PC-3 (cell line): Measurements from ENCODE around the gene OMP. TPM values are rescaled to one million over a fixed set of nuclear protein-coding genes. Genes with fewer than 3 reads are reported as not detected.

Experiments used
- ATAC-seq: fragments of 200-7000 bp; cut with Tn5 transposase; 2 replicates; pipeline ENCODE4 v1.9.1; 2020; ENCODE audit warnings: mild to moderate bottlenecking, moderate library complexity
- BruUV-seq: library from RNA; stranded (reverse); fragments of 400-500 nt; replicated peaks from 2 replicates; lab custom pipeline; 2021; lab: Mats Ljungman, UMichigan
- CTCF ChIA-PET: fragments of 300-600 bp; sonication (Branson Sonifier 250); formaldehyde crosslinking; loops from one replicate; lab custom pipeline; 2022; ENCODE audit warnings: antibody characterized with exemption; lab: Charles Lee
- POLR2A ChIA-PET: fragments of 300-600 bp; sonication (Branson Sonifier 250); formaldehyde crosslinking; loops from one replicate; lab custom pipeline; 2022; ENCODE audit warnings: antibody characterized with exemption; ENCODE audit not compliant: unreplicated experiment; lab: Charles Lee
- DNase-seq: peaks from one replicate; pipeline ENCODE4 v3.0.0-alpha.2; 2015
- H2AFZ ChIP-seq: fragments of 300-600 bp; sonication (generic); 2 replicates; pipeline ENCODE4 v1.6.0; 2016; ENCODE audit warnings: antibody characterized with exemption, low read length
- H3F3A ChIP-seq: fragments of 300-600 bp; sonication (generic); one replicate; pipeline ENCODE4 v1.6.0; 2017; ENCODE audit warnings: antibody characterized with exemption, low read length, control low read depth, mild to moderate bottlenecking; ENCODE audit not compliant: unreplicated experiment
- H3K27ac ChIP-seq: fragments of 300-600 bp; sonication (generic); 2 replicates; pipeline ENCODE4 v1.5.1; 2016; ENCODE audit warnings: mild to moderate bottlenecking, low read length
- H3K27me3 ChIP-seq: fragments of 300-600 bp; sonication (generic); 2 replicates; pipeline ENCODE4 v1.6.1; 2016; ENCODE audit warnings: low read length, mixed read lengths
- H3K36me3 ChIP-seq: fragments of 300-600 bp; sonication (generic); 2 replicates; pipeline ENCODE4 v1.6.1; 2016; ENCODE audit warnings: low read depth, mixed run types, low read length, mixed read lengths
- H3K4me1 ChIP-seq: fragments of 300-600 bp; sonication (generic); 2 replicates; pipeline ENCODE4 v1.5.1; 2016; ENCODE audit warnings: low read length; ENCODE audit not compliant: insufficient read depth
- H3K4me2 ChIP-seq: fragments of 300-600 bp; sonication (generic); 2 replicates; pipeline ENCODE4 v1.6.0; 2016; ENCODE audit warnings: low read length
- H3K4me3 ChIP-seq: fragments of 300-600 bp; sonication (generic); 2 replicates; pipeline ENCODE4 v1.5.1; 2016; ENCODE audit warnings: mild to moderate bottlenecking, low read length, mixed read lengths
- H3K79me2 ChIP-seq: fragments of 300-600 bp; sonication (generic); 2 replicates; pipeline ENCODE4 v1.6.1; 2017; ENCODE audit warnings: low read length, mixed read lengths
- H3K9ac ChIP-seq: fragments of 300-600 bp; sonication (generic); 2 replicates; pipeline ENCODE4 v1.6.0; 2016; ENCODE audit warnings: mild to moderate bottlenecking, low read length
- H3K9me2 ChIP-seq: fragments of 300-600 bp; sonication (generic); replicated peaks from 2 replicates; pipeline ENCODE4 v1.6.1; 2016; ENCODE audit warnings: mixed run types, low read length, mixed read lengths
- H3K9me3 ChIP-seq: fragments of 300-600 bp; sonication (generic); 2 replicates; pipeline ENCODE4 v1.6.1; 2016; ENCODE audit warnings: low read length, mixed read lengths
- H4K20me1 ChIP-seq: fragments of 300-600 bp; sonication (generic); 2 replicates; pipeline ENCODE4 v1.6.1; 2016; ENCODE audit warnings: low read length, mixed read lengths
- EZH2 ChIP-seq: fragments of 300-600 bp; sonication (generic); IDR thresholded peaks from one replicate; pipeline ENCODE4 v1.6.1; 2017; ENCODE audit warnings: antibody characterized with exemption, mild to moderate bottlenecking, low read length; ENCODE audit not compliant: unreplicated experiment
- EZH2phosphoT487 ChIP-seq: fragments of 300-600 bp; sonication (generic); IDR thresholded peaks from 2 replicates; pipeline ENCODE4 v1.6.1; 2018; ENCODE audit warnings: mild to moderate bottlenecking, antibody characterized with exemption, low read length, borderline replicate concordance
- intact Hi-C: fragments of 100-400 bp; cut with micrococcal nuclease; formaldehyde crosslinking; loops from 2 replicates; pipeline ENCODE4 v1.9.0; 2023
- total RNA-seq: library from RNA; depleted of rRNA; stranded (reverse); fragments of >200 nt; gene quantifications from 2 replicates; pipeline ENCODE4 v1.2.3, GENCODE V29; 2014
- TF ChIP-seq, protein P1 (sequence below): fragments of 300-600 bp; sonication (generic); conservative IDR thresholded peaks from 2 replicates; pipeline ENCODE4 v1.5.1; 2017; ENCODE audit warnings: antibody characterized with exemption, low read depth, mild to moderate bottlenecking, low read length

Gene OMP
- total RNA-seq, 1 experiment from 2014 or later = not detected

GRCh38 chr11:77118086-77118485 is 15.4 kb downstream of the OMP start:
- Histone ChIP-seq H3K9me2 (no peaks in the 10 kb centered on the region), H3K79me2 (no peaks in the 10 kb centered on the region), H3K4me1 (no peaks in the 10 kb centered on the region), H3K27ac (no peak overlapping the region), H3K4me2 (no peak overlapping the region), H4K20me1 (no peaks in the 10 kb centered on the region), H3K9me3 (no peaks in the 10 kb centered on the region), H3K9ac (no peak overlapping the region), H3K36me3 (no peaks in the 10 kb centered on the region), H3K4me3 (no peak overlapping the region), H3K27me3 (no peaks in the 10 kb centered on the region), H3F3A (no peaks in the 10 kb centered on the region), H2AFZ (no peak overlapping the region)
- intact Hi-C loops = loop anchor here (10.0 kb wide), 1 partner anchor 313 kb away; no protein-coding TSS in a partner anchor
- ChIA-PET CTCF (no interaction called here), POLR2A (no interaction called here)
- no peak for DNase-seq
- no peak for ATAC-seq
- no TSS peak for BruUV-seq
- no peak for TF ChIP-seq EZH2phosphoT487
- TF ChIP-seq EZH2 = no peak
- TF ChIP-seq, protein P1, sequence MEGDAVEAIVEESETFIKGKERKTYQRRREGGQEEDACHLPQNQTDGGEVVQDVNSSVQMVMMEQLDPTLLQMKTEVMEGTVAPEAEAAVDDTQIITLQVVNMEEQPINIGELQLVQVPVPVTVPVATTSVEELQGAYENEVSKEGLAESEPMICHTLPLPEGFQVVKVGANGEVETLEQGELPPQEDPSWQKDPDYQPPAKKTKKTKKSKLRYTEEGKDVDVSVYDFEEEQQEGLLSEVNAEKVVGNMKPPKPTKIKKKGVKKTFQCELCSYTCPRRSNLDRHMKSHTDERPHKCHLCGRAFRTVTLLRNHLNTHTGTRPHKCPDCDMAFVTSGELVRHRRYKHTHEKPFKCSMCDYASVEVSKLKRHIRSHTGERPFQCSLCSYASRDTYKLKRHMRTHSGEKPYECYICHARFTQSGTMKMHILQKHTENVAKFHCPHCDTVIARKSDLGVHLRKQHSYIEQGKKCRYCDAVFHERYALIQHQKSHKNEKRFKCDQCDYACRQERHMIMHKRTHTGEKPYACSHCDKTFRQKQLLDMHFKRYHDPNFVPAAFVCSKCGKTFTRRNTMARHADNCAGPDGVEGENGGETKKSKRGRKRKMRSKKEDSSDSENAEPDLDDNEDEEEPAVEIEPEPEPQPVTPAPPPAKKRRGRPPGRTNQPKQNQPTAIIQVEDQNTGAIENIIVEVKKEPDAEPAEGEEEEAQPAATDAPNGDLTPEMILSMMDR = no peak

DNA sequence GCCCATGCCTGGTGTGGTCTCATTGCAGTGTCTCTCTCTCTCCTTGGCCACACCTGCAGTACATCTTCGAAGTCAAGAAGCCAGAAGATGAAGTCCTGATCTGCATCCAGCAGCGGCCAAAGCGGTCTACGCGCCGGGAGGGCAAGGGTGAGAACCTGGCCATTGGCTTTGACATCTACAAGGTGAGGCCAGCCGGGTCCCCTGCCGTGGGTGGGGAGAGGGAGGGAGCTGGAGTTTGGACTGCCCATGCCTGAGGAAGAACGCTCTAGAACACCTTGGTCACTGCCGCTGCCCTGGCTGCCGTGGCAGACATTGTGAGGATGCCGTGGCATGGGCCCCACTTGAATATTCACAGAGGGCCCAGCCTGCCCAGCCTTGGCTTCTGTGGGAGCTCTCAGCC is 16.3 kb downstream of the OMP start:
- DNase-seq = no peak
- Histone ChIP-seq H3F3A (no peaks in the 10 kb centered on the region), H4K20me1 (no peaks in the 10 kb centered on the region), H3K4me3 (no peak overlapping the region), H3K9me3 (no peaks in the 10 kb centered on the region), H3K9ac (no peak overlapping the region), H3K4me1 (no peaks in the 10 kb centered on the region), H3K36me3 (no peaks in the 10 kb centered on the region), H3K27me3 (no peaks in the 10 kb centered on the region), H3K79me2 (no peaks in the 10 kb centered on the region), H3K9me2 (no peaks in the 10 kb centered on the region), H3K27ac (no peak overlapping the region), H2AFZ (no peak overlapping the region), H3K4me2 (no peak overlapping the region)
- intact Hi-C loops = loop anchor here (10.0 kb wide), 1 partner anchor 314 kb away; no protein-coding TSS in a partner anchor
- POLR2A ChIA-PET = no interaction called here
- no peak for ATAC-seq
- CTCF ChIA-PET = no interaction called here
- BruUV-seq = no TSS peak
- TF ChIP-seq EZH2phosphoT487 (no peak), EZH2 (no peak)
- TF ChIP-seq, protein P1 = no peak

DNA sequence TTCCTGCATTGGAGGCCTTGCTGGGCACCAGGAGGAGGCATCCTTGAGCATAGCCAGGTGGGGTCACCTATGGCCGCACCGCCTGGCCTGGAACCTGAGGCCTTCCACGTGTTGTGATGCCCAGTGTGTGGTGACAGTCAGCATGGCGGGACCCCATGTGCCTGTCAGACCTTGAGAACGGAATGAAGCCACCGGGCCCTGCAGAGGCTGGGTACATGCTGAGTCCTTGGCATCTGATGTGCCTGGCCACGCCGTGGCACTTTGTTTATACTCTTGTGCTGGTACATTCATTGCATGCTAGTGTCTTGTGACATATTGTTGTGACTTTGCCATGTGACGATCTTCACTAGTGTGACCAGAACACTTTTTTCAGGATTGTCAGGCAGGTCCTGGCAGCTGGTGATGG is 16.9 kb downstream of the OMP start:
- no peaks in the 10 kb centered on the region for H3K36me3 ChIP-seq
- TF ChIP-seq, protein P1 = no peak
- TF ChIP-seq EZH2 (no peak), EZH2phosphoT487 (no peak)
- H3K4me2 ChIP-seq = no peak overlapping the region
- no peak overlapping the region for H3K4me3 ChIP-seq
- no peaks in the 10 kb centered on the region for H3K27me3 ChIP-seq
- H2AFZ ChIP-seq = no peak overlapping the region
- H4K20me1 ChIP-seq = no peaks in the 10 kb centered on the region
- intact Hi-C loops = loop anchor here (10.0 kb wide), 1 partner anchor 315 kb away; no protein-coding TSS in a partner anchor
- H3K4me1 ChIP-seq = no peaks in the 10 kb centered on the region
- no TSS peak for BruUV-seq
- no peak overlapping the region for H3K9ac ChIP-seq
- no peaks in the 10 kb centered on the region for H3K79me2 ChIP-seq
- H3F3A ChIP-seq = no peaks in the 10 kb centered on the region
- CTCF ChIA-PET = no interaction called here
- POLR2A ChIA-PET = no interaction called here
- ATAC-seq = no peak
- no peaks in the 10 kb centered on the region for H3K9me2 ChIP-seq
- H3K27ac ChIP-seq = no peak overlapping the region
- no peak for DNase-seq
- no peaks in the 10 kb centered on the region for H3K9me3 ChIP-seq
